Endothelial cell (in vitro differentiated cells): ENCODE measurements around the gene DNER. TPM values are rescaled to one million over a fixed set of nuclear protein-coding genes. Genes with fewer than 3 reads are reported as not detected.

ENCODE experiments used
- DNase-seq: peaks from one replicate; pipeline ENCODE4 v3.0.0; 2021; ENCODE audit warnings: low spot score
- H3K27ac Mint-ChIP-seq: one replicate; pipeline ENCODE4 v1.8.0; 2021; ENCODE audit warnings: mixed read lengths, inconsistent platforms; ENCODE audit not compliant: unreplicated experiment
- H3K27me3 Mint-ChIP-seq: one replicate; pipeline ENCODE4 v1.8.0; 2021; ENCODE audit warnings: mild to moderate bottlenecking, moderate library complexity, mixed read lengths, inconsistent platforms; ENCODE audit not compliant: unreplicated experiment
- H3K36me3 Mint-ChIP-seq: one replicate; pipeline ENCODE4 v1.8.0; 2021; ENCODE audit warnings: mild to moderate bottlenecking, low read depth, mixed read lengths, inconsistent platforms; ENCODE audit not compliant: unreplicated experiment
- H3K4me1 Mint-ChIP-seq: one replicate; pipeline ENCODE4 v1.8.0; 2021; ENCODE audit warnings: mild to moderate bottlenecking, mixed read lengths, inconsistent platforms; ENCODE audit not compliant: unreplicated experiment
- H3K4me3 Mint-ChIP-seq: one replicate; pipeline ENCODE4 v1.8.0; 2021; ENCODE audit warnings: mild to moderate bottlenecking, mixed read lengths, inconsistent platforms; ENCODE audit not compliant: unreplicated experiment
- H3K9me3 Mint-ChIP-seq: one replicate; pipeline ENCODE4 v1.8.0; 2021; ENCODE audit warnings: mixed read lengths, inconsistent platforms; ENCODE audit not compliant: unreplicated experiment
- CTCF ChIP-seq: fragments of 200-600 bp; sonication (generic); IDR thresholded peaks from one replicate; pipeline ENCODE4 v1.5.0; 2021; ENCODE audit warnings: antibody characterized with exemption; ENCODE audit not compliant: unreplicated experiment
- total RNA-seq: library from RNA; stranded (reverse); fragmentation: NEBNext Ultra II Directional; extraction: Animal tissue kit (Norgen Biotek cat#: 25700); gene quantifications from one replicate; pipeline ENCODE4 v1.2.1, GENCODE V29; 2021; ENCODE audit not compliant: unreplicated experiment

Gene DNER
- total RNA-seq, 1 donor from 2014 or later, result 0.15 TPM

DNA sequence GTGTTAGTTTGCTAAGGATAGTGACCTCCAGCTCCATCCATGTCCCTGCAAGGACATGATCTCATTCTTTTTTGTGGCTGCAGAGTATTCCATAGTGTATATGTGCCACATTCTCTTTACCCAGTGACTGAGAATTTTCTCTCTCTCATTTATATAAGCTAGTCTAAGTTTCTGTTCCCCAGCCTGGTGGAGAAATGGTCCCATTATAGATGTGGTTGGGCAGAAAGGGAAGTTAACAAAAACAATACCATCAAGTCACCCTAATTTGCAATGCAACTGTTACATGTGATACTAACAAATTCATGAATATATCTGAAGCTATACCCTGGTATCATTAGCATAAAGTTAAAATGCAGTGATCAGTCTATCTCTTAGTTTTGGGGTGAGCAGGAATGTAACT is 54.0 kb downstream of the DNER start:
- Mint-ChIP-seq H3K36me3 (no peaks in the 10 kb centered on the region), H3K27me3 (no peaks in the 10 kb centered on the region), H3K9me3 (no peaks in the 10 kb centered on the region), H3K4me3 (no peak overlapping the region), H3K4me1 (peaks cover 11% of the 10 kb centered on the region), H3K27ac (no peak overlapping the region)
- no peak for TF ChIP-seq CTCF
- no peak for DNase-seq

DNA sequence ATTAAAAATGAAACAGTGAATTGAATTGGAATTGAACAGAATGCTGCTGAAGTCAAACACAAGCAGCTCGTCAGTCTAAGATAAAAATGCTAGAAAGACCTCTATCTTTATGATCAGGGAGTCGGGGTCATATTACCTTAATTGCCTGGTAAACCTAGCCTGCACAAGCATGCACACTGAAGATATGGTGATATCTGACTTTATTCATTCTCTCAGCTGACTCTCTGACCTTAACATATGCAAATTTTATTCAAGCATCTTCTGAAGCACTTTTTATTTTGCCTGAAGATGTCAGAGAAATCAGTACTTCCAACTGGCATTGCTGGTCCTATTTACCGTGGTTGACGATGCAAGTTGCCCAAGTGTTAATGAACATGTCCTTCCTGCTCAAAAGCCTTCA is 56.4 kb downstream of the DNER start:
- H3K27me3 Mint-ChIP-seq, result peaks cover 2% of the 10 kb centered on the region
- no peaks in the 10 kb centered on the region for H3K36me3 Mint-ChIP-seq
- no peaks in the 10 kb centered on the region for H3K9me3 Mint-ChIP-seq
- no peak for TF ChIP-seq CTCF
- H3K4me3 Mint-ChIP-seq, result no peak overlapping the region
- peaks cover 11% of the 10 kb centered on the region for H3K4me1 Mint-ChIP-seq
- no peak overlapping the region for H3K27ac Mint-ChIP-seq
- DNase-seq, result no peak

- H3K27me3 Mint-ChIP-seq, result peaks cover 2% of the 10 kb centered on the region
These were observed 59.9 kb downstream of the DNER start for GRCh38 chr2:229654437-229654836.

GRCh38 chr2:229653531-229653930 is 60.8 kb downstream of the DNER start:
- no peak overlapping the region for H3K4me3 Mint-ChIP-seq
- H3K9me3 Mint-ChIP-seq, result no peaks in the 10 kb centered on the region
- TF ChIP-seq CTCF, result no peak
- peaks cover 2% of the 10 kb centered on the region for H3K4me1 Mint-ChIP-seq
- H3K36me3 Mint-ChIP-seq, result no peaks in the 10 kb centered on the region
- peaks cover 2% of the 10 kb centered on the region for H3K27me3 Mint-ChIP-seq
- DNase-seq, result no peak
- H3K27ac Mint-ChIP-seq, result no peak overlapping the region

More at GRCh38 chr2:229654437-229654836, 59.9 kb downstream of the DNER start:
- H3K27ac Mint-ChIP-seq, result no peak overlapping the region
- DNase-seq, result no peak
- TF ChIP-seq CTCF, result no peak
- no peaks in the 10 kb centered on the region for H3K9me3 Mint-ChIP-seq
- no peaks in the 10 kb centered on the region for H3K36me3 Mint-ChIP-seq
- H3K4me1 Mint-ChIP-seq, result peaks cover 2% of the 10 kb centered on the region
- no peak overlapping the region for H3K4me3 Mint-ChIP-seq

DNA sequence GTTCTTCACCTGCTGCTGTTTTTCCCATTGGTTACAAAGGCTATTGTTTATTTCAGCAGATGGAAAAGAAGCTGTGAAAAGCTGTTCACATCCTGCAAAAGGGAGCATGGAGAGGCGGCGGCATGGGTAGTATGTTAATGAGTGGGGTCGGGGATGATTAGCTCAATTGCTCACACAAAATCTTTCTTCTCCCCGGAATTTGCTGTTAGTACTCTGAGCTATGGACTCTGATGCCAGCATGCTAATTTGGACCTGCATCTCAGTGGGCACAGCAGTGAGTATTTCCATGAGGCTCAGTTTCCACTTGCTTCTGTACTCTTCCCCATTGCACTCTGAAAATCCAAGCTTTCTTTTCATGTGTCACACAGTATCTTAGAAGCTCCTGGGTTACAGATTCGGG is 61.6 kb downstream of the DNER start:
- H3K4me1 Mint-ChIP-seq, result peaks cover 2% of the 10 kb centered on the region
- H3K27ac Mint-ChIP-seq, result no peak overlapping the region
- peaks cover 2% of the 10 kb centered on the region for H3K27me3 Mint-ChIP-seq
- no peak overlapping the region for H3K4me3 Mint-ChIP-seq
- DNase-seq, result no peak
- H3K9me3 Mint-ChIP-seq, result no peaks in the 10 kb centered on the region
- no peak for TF ChIP-seq CTCF
- H3K36me3 Mint-ChIP-seq, result no peaks in the 10 kb centered on the region
